Activated CD4-positive, CD25-positive, alpha-beta regulatory T cell treated with anti-CD3 and anti-CD28 coated beads, Interleukin-2, amount 50 U/mL, for 72 hours (primary cell): ENCODE measurements around the gene HOXC10.

ENCODE experiments used
- DNase-seq: peaks from one replicate; pipeline ENCODE4 v3.0.0; 2021

Gene HOXC10

DNA sequence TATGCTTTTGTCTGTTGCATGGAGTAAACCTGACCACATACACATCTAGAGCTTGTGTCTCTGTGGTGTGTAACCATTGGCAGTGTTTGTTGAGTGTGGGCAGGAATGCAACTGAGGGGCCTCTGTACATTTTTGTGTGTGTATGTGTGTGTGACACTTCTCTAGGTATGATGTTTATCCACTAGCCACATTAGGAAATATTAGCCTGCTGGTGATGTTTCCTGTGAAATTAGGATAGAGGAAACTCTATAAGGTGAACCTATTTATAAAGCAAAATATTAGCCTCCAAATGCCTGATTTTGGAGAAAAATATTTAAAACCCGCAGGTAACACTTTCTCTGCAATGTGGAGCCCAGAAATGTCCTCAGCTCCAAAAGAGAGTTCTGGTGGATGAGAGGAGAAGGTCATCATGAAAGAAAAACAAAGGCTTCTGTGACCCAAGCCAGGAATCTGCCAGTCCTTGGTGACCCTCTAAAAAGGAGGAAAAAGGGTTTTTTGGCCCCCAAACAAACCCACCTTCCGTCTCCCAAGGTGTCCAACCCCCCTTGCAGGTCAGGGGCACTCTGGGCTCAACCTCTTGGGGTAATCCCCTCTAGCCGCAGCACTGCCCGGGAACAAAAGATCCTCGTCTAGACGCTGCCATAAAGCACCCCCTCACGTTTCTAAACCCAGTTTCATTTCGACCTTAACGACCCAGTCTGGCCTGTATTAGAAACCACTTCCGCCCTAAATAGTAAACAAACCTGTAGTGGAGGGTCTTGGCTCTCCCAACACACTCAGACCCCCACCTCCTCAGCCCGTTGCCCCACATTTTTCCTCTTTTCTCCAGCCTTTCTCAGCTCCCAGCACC lies 7.1 kb upstream of the HOXC10 start:
- DNase-seq: no peak

DNA sequence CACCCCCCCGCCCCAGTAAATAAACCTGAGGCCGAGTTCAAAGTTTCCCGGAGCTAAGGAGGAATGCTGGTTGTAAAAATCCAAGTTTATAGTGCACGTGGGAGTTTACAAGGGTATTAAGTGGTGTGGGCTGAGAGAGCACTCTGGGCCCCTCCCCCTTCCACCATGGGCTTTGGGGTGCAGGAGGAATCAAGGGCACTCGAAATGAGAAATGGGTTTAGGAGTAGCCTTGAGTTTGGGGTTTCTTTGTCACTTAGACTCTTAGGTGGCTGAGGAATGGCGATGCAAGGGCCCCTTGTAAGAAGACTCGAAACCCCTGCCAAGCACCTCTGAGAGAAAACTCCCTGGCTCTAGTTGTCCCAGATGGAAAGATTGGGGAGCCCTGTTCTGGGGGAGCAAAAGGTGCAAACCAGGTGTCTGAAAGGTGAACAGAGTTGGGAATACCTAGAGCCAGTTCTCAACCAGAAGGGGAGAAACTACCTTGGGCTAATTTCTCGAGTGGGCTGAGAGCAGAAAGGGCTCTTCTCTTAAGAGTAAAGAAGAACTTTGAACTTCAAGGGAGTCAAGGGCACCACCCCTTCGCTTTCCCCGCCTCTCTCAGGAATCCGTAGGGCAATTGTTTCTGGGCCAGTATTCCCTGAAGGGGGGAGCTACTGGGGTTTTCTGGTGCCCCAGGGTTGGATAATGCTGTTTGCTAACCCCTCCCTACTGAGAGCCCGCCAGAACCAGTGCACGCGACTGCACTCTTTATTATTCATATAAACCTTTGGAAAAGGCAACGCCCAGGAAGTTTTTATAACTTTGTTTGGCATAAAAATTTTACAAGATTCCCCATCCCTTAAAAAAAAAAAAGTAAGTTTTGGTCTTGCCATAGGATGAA lies 6.2 kb upstream of the HOXC10 start:
- DNase-seq: no peak

- DNase-seq: no peak
These were observed 4.7 kb upstream of the HOXC10 start for GRCh38 chr12:53980104-53980801.

- no peak for DNase-seq
These were observed 4.0 kb upstream of the HOXC10 start for GRCh38 chr12:53980802-53981496.

DNA sequence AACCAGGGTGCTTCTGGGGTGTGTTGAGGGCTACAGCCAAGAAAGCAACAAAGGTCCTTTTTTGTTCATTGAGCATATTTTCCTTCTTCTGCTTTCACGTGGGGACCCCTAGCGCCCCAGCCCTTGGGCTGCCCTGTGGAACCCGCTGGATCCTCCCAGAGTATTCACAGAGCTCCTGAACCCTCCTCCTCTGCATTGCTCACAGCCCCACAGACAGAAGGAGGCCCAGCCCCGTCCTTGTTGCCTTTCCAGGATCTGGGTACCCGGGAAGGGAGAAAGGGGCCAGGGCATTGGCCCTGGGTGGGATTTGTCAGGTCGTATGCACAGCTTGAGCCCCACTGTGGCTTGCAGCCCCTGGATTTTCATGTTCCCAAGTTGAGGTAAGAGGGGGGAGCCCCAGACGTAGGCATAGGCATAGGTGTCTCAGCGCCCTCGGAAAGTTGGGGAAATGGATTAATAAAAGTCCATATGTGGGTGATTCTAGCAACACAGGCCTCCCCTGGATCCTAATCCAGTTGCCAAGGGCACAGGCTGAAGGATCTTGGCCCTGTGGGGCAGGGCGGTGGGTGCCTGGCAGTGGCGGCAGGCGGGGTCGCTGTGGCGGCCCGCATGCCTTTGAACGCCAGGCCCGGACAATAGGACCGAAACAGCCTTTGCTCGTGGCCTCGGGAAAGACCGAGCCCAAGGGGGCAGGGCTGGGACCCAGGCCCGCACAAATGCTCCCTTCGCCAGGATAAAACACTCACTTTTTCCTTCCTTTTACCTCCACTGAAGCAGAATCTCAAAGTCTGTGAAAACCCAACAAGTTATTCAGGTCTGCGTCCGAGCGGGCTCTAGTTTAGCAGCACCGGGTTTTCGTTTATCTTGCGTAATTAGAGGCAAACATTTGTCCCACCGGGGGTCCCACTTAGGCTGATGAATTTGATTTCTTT lies 3.0 kb upstream of the HOXC10 start:
- no peak for DNase-seq

GRCh38 chr12:53982648-53983567 lies 2.0 kb upstream of the HOXC10 start:
- DNase-seq: no peak

GRCh38 chr12:53983568-53983949 lies 1.4 kb upstream of the HOXC10 start:
- DNase-seq: no peak

DNA sequence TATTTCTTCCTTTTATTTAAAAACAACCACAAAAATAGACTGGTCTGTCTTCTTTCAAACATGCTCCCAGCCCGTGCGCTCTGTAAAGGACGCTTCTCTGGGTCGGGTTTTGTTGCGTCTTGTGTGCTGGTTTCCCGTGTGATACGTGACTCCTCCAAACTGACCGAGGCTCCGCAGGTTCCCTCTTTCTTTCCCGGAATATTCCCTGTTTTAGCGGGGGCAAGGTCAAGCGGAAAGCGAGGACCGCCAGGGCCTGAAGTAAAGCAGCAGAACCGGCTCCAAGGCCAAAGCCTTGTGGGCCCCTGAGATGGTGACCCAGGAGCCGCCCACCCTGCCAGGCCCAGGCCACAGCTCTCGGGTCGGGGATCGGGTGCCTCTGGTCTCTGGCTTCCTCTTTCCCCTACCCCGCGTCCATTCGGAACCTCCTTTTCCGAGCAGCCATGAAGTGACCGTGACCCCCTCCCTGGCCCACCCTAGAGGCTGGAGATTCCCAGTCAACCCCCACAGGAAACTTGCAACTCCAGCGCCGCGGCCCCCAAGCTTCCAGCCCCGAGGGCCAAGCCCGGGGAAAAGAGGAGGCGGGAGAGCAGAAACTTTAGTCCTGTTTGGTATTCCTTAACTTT lies 885 bp upstream of the HOXC10 start:
- DNase-seq: no peak

DNA sequence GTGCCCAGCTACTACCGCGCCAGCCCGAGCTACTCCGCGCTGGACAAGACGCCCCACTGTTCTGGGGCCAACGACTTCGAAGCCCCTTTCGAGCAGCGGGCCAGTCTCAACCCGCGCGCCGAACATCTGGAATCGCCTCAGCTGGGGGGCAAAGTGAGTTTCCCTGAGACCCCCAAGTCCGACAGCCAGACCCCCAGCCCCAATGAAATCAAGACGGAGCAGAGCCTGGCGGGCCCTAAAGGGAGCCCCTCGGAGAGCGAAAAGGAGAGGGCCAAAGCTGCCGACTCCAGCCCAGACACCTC lies 697 bp downstream of the HOXC10 start:
- no peak for DNase-seq

DNA sequence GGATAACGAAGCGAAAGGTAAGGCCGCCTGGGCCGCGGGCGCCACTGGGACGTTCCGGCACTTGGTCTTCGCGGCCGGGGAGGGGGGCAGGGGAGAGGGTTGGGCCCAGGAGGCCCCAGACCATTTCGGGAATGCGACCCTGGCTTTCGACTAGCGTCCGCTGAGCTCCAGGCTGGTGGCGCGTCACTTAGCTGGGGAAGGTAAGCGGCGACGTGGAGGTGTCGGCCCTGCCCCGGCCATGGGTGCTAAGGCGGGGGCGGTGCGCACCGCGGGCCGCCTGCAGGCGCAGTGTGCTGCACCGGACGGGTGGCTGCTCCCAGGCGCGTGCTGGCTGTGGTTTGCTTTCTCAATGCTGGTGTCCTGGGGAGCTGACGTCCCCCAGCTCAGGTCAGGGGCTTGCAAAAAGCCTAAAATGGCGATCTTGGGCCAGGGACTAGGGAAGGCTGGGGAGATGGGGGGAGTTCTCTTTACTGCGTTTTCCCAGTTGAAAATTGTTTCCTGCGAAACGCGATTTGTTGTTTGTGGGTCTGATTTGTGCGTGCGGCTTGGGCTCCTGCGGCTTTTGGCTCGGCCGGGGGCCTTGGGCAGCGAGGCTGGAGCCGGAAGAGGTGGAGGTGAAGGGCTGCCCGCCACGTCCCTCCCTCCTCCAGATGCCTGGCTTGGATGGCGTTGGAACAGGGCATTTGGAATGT lies 1.2 kb downstream of the HOXC10 start:
- no peak for DNase-seq

DNA sequence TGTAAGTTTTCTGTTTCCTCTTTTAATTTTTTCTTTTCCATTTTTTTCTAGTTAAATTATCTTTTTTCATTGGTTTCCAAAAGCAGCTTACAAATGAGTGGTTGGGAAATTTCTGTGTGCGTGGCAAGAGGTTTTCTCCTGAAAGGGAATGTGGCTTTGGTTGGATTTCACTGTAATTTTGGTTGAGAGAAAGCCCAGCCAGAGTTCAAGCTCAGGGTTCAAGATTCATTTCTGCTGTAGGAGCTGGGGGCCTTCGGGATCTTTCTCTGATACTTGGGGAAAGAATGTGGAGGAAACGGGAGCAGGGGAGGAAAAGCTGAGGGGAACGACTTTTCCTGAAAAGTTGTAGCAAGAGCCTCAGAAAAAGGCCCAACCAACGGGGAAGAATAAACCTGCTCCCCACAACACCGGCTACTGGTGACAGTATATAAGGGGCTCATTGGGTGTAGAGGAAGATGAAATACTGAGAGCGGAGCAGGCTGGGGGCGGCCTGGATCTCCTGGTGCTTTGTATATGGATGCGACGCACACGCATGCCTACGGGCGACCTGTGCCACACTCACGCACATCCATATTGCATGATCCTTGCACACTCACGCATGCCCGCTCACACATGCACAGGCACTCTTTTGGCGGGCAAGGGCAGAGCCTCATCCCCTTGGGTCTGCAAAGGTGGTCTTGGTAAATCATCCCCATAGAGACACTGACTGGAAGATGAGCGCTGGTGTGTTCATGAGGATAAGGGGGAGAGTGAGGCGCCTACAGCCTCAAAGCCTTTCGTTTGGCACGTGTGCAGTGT lies 1.9 kb downstream of the HOXC10 start:
- DNase-seq: no peak

- no peak for DNase-seq
These were observed 2.9 kb downstream of the HOXC10 start for GRCh38 chr12:53987787-53988230.

DNA sequence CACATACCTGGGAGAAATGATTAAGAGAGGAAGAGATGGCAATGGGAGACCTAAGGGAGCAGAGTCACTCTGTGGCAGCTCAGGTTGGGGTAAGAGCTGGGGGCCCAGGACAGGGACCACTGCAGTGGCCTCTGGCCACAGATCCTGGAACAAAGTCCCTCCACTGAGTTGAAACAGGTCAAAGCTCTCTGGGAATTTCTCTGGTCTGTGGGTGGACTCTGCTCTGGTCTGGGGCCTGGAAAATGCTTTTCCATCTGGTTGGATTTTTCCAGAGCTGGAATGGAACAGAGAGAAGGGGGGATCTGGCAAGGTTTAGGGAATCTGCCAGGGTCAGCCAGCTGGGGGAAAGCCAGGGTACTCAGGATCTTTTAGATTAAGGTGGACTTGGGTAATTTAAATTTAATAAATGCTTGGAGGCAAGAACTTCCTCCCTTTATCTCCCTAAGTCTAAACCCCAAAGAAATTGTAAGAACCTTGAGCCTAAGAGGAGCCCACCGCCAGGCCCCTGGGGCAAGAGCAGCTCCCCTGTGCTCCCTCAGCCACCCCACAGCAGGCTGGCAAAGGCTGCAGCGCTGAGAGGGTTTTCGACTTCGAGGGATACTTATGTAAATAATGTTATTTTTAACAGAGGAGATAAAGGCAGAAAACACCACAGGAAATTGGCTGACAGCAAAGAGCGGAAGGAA lies 3.7 kb downstream of the HOXC10 start:
- no peak for DNase-seq

GRCh38 chr12:53989227-53990113 lies 4.5 kb downstream of the HOXC10 start:
- DNase-seq: no peak

- DNase-seq: no peak
These were observed 5.5 kb downstream of the HOXC10 start for GRCh38 chr12:53990311-53991076.

DNA sequence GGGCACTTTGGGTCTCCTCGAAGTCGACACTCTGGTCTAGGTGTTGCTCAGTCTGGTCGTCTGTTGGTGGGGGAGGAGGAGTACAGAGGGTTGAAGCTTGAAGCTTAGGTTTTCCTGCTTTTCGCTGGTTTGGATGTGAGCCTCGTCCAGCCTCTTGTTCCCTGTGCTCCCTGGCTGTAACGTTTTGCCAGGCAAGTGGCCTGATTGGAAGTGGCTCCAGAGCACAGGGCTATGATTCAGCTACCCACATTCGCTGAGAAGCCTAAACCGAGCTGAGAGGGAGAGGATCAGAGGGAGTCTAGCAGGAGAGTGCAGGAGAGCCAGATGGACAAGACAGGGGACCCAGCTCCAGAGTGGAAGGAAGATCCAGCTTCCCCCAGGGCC lies 6.1 kb downstream of the HOXC10 start:
- DNase-seq: no peak
